CD8-positive, alpha-beta memory T cell (primary cell): Measurements from ENCODE around the gene NARF. TPM values are rescaled to one million over a fixed set of nuclear protein-coding genes. Genes with fewer than 3 reads are reported as not detected.

Experiments
- CTCF ChIA-PET: fragments of 350-600 bp; sonication (Branson Sonifier 250); formaldehyde crosslinking; loops from one replicate; lab custom pipeline; 2021; ENCODE audit warnings: antibody characterized with exemption; lab: Charles Lee
- POLR2A ChIA-PET: fragments of 350-600 bp; sonication (Branson Sonifier 250); formaldehyde crosslinking; loops from one replicate; lab custom pipeline; 2021; ENCODE audit warnings: antibody characterized with exemption; lab: Charles Lee
- DNase-seq, 5 donors: peaks; one replicate each; pipeline versions ENCODE4 v3.0.0 to v3.0.0-alpha.2; 2020 to 2022; ENCODE audit warnings: mixed read lengths in 1 of 5
- H3K27ac ChIP-seq: one replicate; pipeline ENCODE4 v1.7.0; 2013; ENCODE audit warnings: low read depth, mild to moderate bottlenecking, low read length, moderate library complexity
- H3K27me3 ChIP-seq: 2 replicates; pipeline ENCODE4 v1.7.0; 2013; ENCODE audit warnings: low read length, mild to moderate bottlenecking; ENCODE audit not compliant: insufficient read depth, poor library complexity, severe bottlenecking
- H3K36me3 ChIP-seq: 2 replicates; pipeline ENCODE4 v1.7.0; 2013; ENCODE audit warnings: mild to moderate bottlenecking, low read length, moderate library complexity; ENCODE audit not compliant: insufficient read depth
- H3K4me1 ChIP-seq: 2 replicates; pipeline ENCODE4 v1.7.0; 2013; ENCODE audit warnings: mild to moderate bottlenecking, low read length, moderate library complexity; ENCODE audit not compliant: insufficient read depth
- H3K4me3 ChIP-seq: 2 replicates; pipeline ENCODE4 v1.7.0; 2013; ENCODE audit warnings: mild to moderate bottlenecking, low read length
- H3K9me3 ChIP-seq: 2 replicates; pipeline ENCODE4 v1.7.0; 2013; ENCODE audit warnings: mild to moderate bottlenecking, low read length
- H3K27ac Mint-ChIP-seq, 8 donors: one replicate each; pipeline ENCODE4 v1.8.0; 2020 to 2021; ENCODE audit warnings: mixed read lengths in 8 of 8, mild to moderate bottlenecking in 6 of 8, inconsistent platforms in 3 of 8, moderate library complexity in 3 of 8
- H3K27me3 Mint-ChIP-seq, 2 donors: one replicate each; pipeline ENCODE4 v1.8.0; 2020 to 2021; ENCODE audit warnings: mixed read lengths in 2 of 2, mild to moderate bottlenecking in 1 of 2, moderate library complexity in 1 of 2
- H3K36me3 Mint-ChIP-seq, 3 donors: one replicate each; pipeline ENCODE4 v1.8.0; 2020 to 2021; ENCODE audit warnings: mixed read lengths in 3 of 3, inconsistent platforms in 1 of 3, mild to moderate bottlenecking in 1 of 3
- H3K4me1 Mint-ChIP-seq, 3 donors: one replicate each; pipeline ENCODE4 v1.8.0; 2020 to 2021; ENCODE audit warnings: mixed read lengths in 3 of 3, inconsistent platforms in 1 of 3, mild to moderate bottlenecking in 1 of 3
- H3K4me3 Mint-ChIP-seq, 7 donors: one replicate each; pipeline ENCODE4 v1.8.0; 2020 to 2021; ENCODE audit warnings: mixed read lengths in 7 of 7, mild to moderate bottlenecking in 6 of 7, moderate library complexity in 4 of 7, inconsistent platforms in 2 of 7
- H3K9me3 Mint-ChIP-seq, 5 donors: one replicate each; pipeline ENCODE4 v1.8.0; 2020 to 2022; ENCODE audit warnings: mixed read lengths in 5 of 5, mild to moderate bottlenecking in 3 of 5, moderate library complexity in 2 of 5, inconsistent platforms in 1 of 5
- polyA plus RNA-seq: library from polyadenylated mRNA; unstranded; fragments of 300-500 nt; fragmentation: Illumina TruSeq; gene quantifications from one replicate; pipeline ENCODE4 v1.2.3, GENCODE V29; 2021
- total RNA-seq, 2 experiments: library from RNA; stranded (reverse); gene quantifications; one replicate each; pipeline ENCODE4 v1.2.3, GENCODE V29; 2021

Gene NARF
- total and polyA plus RNA-seq, 3 experiments from 2014 or later, result 62.2 to 95.3 (median 63.0) TPM

DNA sequence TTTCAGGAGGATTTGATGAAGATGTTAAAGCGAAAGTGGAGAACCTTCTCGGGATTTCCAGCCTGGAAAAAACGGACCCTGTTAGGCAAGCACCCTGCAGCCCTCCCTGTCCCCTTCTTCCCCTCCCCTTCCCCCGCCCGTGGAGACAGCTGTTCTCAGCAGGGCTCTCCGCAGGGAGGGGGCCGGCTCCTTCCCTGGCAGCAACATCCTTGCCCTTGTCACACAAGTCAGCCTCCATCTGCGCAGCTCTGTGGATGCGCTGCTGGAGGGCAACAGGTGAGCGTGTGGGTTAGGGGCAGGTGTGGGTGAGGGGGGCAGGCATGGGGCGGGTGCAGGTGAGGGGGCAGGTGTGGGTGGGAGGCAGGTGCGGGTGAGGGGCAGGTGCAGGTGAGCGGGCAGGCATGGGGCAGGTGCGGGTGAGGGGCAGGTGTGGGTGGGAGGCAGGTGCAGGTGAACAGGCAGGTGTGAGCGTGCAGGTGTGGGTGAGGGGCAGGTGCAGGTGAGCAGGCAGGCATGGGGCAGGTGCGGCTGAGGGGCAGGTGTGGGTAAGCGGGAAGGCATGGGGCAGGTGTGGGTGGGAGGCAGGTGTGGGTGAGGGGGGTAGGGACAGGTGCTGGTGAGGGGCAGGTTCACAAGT is 17.4 kb upstream of the NARF start:
- no peaks in the 10 kb centered on the region for H3K9me3 ChIP-seq
- Mint-ChIP-seq H3K4me3 (no peak overlapping the region), H3K27me3 (no peaks in the 10 kb centered on the region), H3K27ac (peak overlapping the region in 2 of 8 donors; percentile 64 to 84), H3K36me3 (peaks cover 0 to 41% (median 0%) of the 10 kb centered on the region in 3 donors), H3K4me1 (peaks cover 0 to 15% (median 1%) of the 10 kb centered on the region in 3 donors), H3K9me3 (no peaks in the 10 kb centered on the region)
- DNase-seq, result no peak
- H3K27ac ChIP-seq, result no peak overlapping the region
- peaks cover 13% of the 10 kb centered on the region for H3K36me3 ChIP-seq
- POLR2A ChIA-PET, result interaction anchor here (0.7 kb wide), 1 partner anchor 8 kb away, joined by 3 read pairs; no protein-coding TSS in a partner anchor
- H3K4me3 ChIP-seq, result no peak overlapping the region
- H3K27me3 ChIP-seq, result no peaks in the 10 kb centered on the region
- CTCF ChIA-PET, result no interaction called here
- no peaks in the 10 kb centered on the region for H3K4me1 ChIP-seq

GRCh38 chr17:82441691-82442487 is 16.7 kb upstream of the NARF start:
- ChIA-PET CTCF (no interaction called here), POLR2A (no interaction called here)
- no peaks in the 10 kb centered on the region for H3K27me3 ChIP-seq
- Mint-ChIP-seq H3K4me3 (no peak overlapping the region), H3K27me3 (no peaks in the 10 kb centered on the region), H3K36me3 (peaks cover 0 to 48% (median 0%) of the 10 kb centered on the region in 3 donors), H3K9me3 (no peaks in the 10 kb centered on the region), H3K27ac (peak overlapping the region in 2 of 8 donors; percentile 64 to 84), H3K4me1 (peaks cover 0 to 23% (median 1%) of the 10 kb centered on the region in 3 donors)
- no peak overlapping the region for H3K27ac ChIP-seq
- no peaks in the 10 kb centered on the region for H3K9me3 ChIP-seq
- no peaks in the 10 kb centered on the region for H3K4me1 ChIP-seq
- H3K4me3 ChIP-seq, result no peak overlapping the region
- peak in 1 of 5 donors; percentile 42 for DNase-seq
- peaks cover 13% of the 10 kb centered on the region for H3K36me3 ChIP-seq

DNA sequence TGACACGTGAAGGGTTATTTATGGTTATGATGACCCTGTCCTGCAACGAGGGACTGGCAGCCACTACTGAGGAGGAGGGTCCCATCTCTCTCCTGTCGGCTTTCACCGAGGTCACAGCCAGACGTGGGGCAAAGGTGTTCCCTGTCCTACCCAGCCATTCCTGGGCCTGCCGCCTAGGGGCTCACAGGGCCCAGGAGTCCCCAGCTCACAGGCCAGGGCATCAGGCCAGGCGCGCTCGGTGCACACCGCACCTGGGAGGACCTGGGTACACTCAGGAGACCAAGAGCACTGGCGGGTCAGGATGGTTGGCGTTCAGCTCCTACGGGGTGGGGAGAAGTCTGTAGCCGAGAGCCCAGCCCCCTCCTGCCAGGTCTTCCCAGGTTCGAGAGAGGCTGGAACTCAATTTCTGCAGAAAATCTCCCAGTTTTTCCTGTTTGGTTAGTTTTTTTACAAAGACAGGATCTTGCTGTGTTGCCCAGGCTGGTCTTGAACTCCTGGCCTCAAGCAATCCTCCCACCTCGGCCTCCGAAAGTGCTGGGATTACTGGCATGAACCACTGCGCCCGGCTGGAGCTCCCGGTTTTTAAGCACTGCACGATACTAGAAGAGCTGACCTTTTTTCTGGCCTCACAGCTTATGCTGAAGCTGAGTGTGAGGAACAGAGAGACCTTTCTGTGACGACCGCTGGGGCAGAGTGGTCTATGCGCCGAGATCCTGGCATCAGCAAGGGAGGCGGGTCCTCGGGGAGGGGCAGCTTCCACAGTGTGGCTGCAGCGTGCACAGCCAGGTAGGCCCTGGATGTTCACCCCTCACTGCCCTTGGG is 15.7 kb upstream of the NARF start:
- H3K9me3 Mint-ChIP-seq, result no peaks in the 10 kb centered on the region
- Histone ChIP-seq H3K36me3 (peaks cover 13% of the 10 kb centered on the region), H3K4me1 (peaks cover 3% of the 10 kb centered on the region), H3K9me3 (no peaks in the 10 kb centered on the region), H3K27ac (no peak overlapping the region), H3K4me3 (no peak overlapping the region), H3K27me3 (no peaks in the 10 kb centered on the region)
- peak overlapping the region in 2 of 8 donors; percentile 63 to 64 for H3K27ac Mint-ChIP-seq
- peaks cover 0 to 49% (median 0%) of the 10 kb centered on the region in 3 donors for H3K36me3 Mint-ChIP-seq
- ChIA-PET POLR2A (no interaction called here), CTCF (no interaction called here)
- DNase-seq, result no peak
- no peak overlapping the region for H3K4me3 Mint-ChIP-seq
- H3K4me1 Mint-ChIP-seq, result peaks cover 5 to 28% (median 5%) of the 10 kb centered on the region in 3 donors
- no peaks in the 10 kb centered on the region for H3K27me3 Mint-ChIP-seq

GRCh38 chr17:82443465-82444283 is 14.9 kb upstream of the NARF start:
- ChIA-PET CTCF (no interaction called here), POLR2A (no interaction called here)
- Mint-ChIP-seq H3K27ac (no peak overlapping the region), H3K9me3 (no peaks in the 10 kb centered on the region), H3K36me3 (peaks cover 0 to 49% (median 0%) of the 10 kb centered on the region in 3 donors), H3K4me1 (peaks cover 5 to 31% (median 6%) of the 10 kb centered on the region in 3 donors), H3K27me3 (no peaks in the 10 kb centered on the region), H3K4me3 (no peak overlapping the region)
- no peak overlapping the region for H3K4me3 ChIP-seq
- H3K27ac ChIP-seq, result no peak overlapping the region
- no peaks in the 10 kb centered on the region for H3K9me3 ChIP-seq
- H3K4me1 ChIP-seq, result peaks cover 9% of the 10 kb centered on the region
- DNase-seq, result peak in 1 of 5 donors; percentile 42
- H3K27me3 ChIP-seq, result no peaks in the 10 kb centered on the region
- H3K36me3 ChIP-seq, result peaks cover 13% of the 10 kb centered on the region

DNA sequence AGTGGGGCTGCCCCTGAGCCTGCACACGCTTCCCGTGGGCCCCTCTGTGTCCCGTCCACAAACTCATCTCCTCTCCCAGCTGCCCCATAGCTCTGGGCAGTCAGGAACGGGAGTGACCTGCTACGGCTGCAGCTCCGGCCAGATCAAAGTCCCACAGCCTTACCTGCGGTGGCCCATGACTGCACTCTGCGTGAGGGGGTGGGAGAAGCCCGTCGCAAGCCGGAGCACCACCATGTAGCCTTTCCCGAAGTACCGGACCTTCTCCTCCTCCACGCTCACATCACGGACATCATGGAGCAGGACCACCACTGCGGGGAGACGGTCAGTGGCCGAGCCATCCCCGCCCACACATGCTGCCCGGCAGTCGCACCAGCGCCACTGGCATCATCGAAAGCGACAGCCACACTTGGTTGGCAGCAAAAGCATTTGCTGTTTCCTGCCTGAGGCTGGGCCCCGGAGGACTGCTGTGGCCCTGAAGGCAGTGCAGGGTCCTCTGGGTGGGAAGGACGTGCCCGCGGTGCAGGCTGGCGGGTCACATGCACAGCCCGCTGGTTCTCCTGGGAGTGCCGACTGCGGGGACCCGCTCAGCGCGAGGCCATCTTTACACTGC is 14.2 kb upstream of the NARF start:
- no peak for DNase-seq
- H3K27me3 ChIP-seq, result no peaks in the 10 kb centered on the region
- no peak overlapping the region for H3K4me3 Mint-ChIP-seq
- no peaks in the 10 kb centered on the region for H3K9me3 ChIP-seq
- no peak overlapping the region for H3K27ac Mint-ChIP-seq
- H3K27me3 Mint-ChIP-seq, result no peaks in the 10 kb centered on the region
- peaks cover 11 to 38% (median 12%) of the 10 kb centered on the region in 3 donors for H3K4me1 Mint-ChIP-seq
- H3K27ac ChIP-seq, result no peak overlapping the region
- H3K4me1 ChIP-seq, result peaks cover 14% of the 10 kb centered on the region
- H3K4me3 ChIP-seq, result no peak overlapping the region
- ChIA-PET CTCF (no interaction called here), POLR2A (no interaction called here)
- H3K36me3 Mint-ChIP-seq, result peaks cover 0 to 55% (median 0%) of the 10 kb centered on the region in 3 donors
- peaks cover 13% of the 10 kb centered on the region for H3K36me3 ChIP-seq
- no peaks in the 10 kb centered on the region for H3K9me3 Mint-ChIP-seq

DNA sequence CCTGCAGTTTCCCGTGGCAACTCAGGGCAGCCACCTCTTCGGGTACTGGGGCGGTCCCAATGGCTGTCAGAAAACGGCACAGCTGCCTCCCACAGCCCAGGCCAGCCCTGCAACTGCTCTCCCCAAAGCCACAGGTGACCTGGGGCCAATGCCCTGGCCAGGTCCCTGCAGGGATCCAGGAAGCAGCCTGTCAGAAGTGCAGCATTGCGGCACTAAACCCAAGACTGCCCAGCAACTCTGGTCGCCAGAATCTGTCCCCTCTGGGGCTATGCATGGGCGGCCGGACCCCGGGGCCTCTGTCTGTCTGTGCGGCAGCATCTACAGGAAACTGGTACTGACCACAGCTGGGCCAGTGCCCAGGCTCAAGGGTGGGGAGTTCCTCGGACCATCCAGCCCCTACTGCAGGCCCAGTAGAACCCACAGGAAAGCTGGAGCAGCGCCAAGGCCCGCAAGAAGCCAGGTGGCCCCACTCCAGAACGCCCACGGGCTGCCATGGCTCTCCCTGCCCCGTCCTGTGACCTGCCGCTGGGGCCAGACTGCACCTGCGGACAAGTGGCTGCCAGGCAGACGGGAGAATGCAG is 13.5 kb upstream of the NARF start:
- POLR2A ChIA-PET, result no interaction called here

DNA sequence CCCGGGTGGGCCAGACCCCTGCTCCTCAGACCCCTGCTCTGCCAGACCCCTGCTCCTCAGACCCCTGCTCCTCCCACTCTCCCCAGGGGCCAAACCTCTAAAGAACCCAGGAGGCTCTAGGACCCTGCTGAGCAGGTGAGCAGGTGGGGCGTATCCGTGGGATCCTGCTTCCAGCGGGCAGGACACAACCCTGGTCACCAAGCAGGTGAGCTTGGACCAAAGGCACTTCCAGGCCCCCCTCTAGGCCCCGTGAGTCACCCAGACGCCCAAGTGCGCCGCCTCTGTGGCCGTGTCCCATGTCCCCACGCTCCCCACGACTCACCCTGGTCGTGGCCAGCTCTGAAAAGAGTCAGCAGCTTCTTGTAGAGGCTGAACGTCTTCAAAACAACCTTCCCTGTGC is 13.0 kb upstream of the NARF start:
- peaks cover 14% of the 10 kb centered on the region for H3K4me1 ChIP-seq
- no peaks in the 10 kb centered on the region for H3K27me3 Mint-ChIP-seq
- peak overlapping the region in 1 of 8 donors; percentile 79 for H3K27ac Mint-ChIP-seq
- H3K9me3 ChIP-seq, result no peaks in the 10 kb centered on the region
- H3K9me3 Mint-ChIP-seq, result no peaks in the 10 kb centered on the region
- H3K4me1 Mint-ChIP-seq, result peaks cover 15 to 38% (median 15%) of the 10 kb centered on the region in 3 donors
- ChIA-PET POLR2A (no interaction called here), CTCF (no interaction called here)
- no peak overlapping the region for H3K4me3 ChIP-seq
- no peak overlapping the region for H3K4me3 Mint-ChIP-seq
- no peaks in the 10 kb centered on the region for H3K27me3 ChIP-seq
- peaks cover 13% of the 10 kb centered on the region for H3K36me3 ChIP-seq
- DNase-seq, result no peak
- peaks cover 0 to 56% (median 0%) of the 10 kb centered on the region in 3 donors for H3K36me3 Mint-ChIP-seq
- H3K27ac ChIP-seq, result no peak overlapping the region

More for the DNA sequence above, 13.5 kb upstream of the NARF start:
- Histone ChIP-seq H3K4me3 (no peak overlapping the region), H3K27me3 (no peaks in the 10 kb centered on the region), H3K9me3 (no peaks in the 10 kb centered on the region), H3K36me3 (peaks cover 13% of the 10 kb centered on the region), H3K27ac (no peak overlapping the region), H3K4me1 (peaks cover 14% of the 10 kb centered on the region)
- Mint-ChIP-seq H3K27me3 (no peaks in the 10 kb centered on the region), H3K9me3 (no peaks in the 10 kb centered on the region), H3K4me1 (peaks cover 15 to 42% (median 16%) of the 10 kb centered on the region in 3 donors), H3K36me3 (peaks cover 0 to 61% (median 0%) of the 10 kb centered on the region in 3 donors), H3K27ac (no peak overlapping the region), H3K4me3 (no peak overlapping the region)
- DNase-seq, result no peak
- CTCF ChIA-PET, result no interaction called here
